HepG2 (cell line): ENCODE results near the gene LGI4. TPM values are rescaled to one million over a fixed set of nuclear protein-coding genes. Genes with fewer than 3 reads are reported as not detected.
A peak's percentile ranks its signal among the peaks of the same experiment; 100 is the strongest.

Experiments used
- ELK4 ChIP-seq: sonication (generic); formaldehyde crosslinking; IDR thresholded peaks from 2 replicates; pipeline ENCODE4 v1.9.0; 2021; ENCODE audit warnings: missing genetic modification reagents, borderline replicate concordance
- HMG20A ChIP-seq: IDR thresholded peaks from 2 replicates; pipeline ENCODE4 v1.6.1; 2016; ENCODE audit warnings: borderline replicate concordance
- KLF15 ChIP-seq: sonication (generic); formaldehyde crosslinking; IDR thresholded peaks from 2 replicates; pipeline ENCODE4 v1.8.1; 2023; ENCODE audit warnings: borderline replicate concordance, mild to moderate bottlenecking, inconsistent platforms, missing genetic modification reagents, mixed read lengths
- NCOA5 ChIP-seq: sonication (generic); formaldehyde crosslinking; IDR thresholded peaks from 2 replicates; pipeline ENCODE4 v1.4.0; 2020; ENCODE audit warnings: missing genetic modification reagents
- ONECUT2 ChIP-seq: sonication (generic); formaldehyde crosslinking; IDR thresholded peaks from 2 replicates; pipeline ENCODE4 v1.4.0; 2020; ENCODE audit warnings: missing genetic modification reagents
- PHF21A ChIP-seq: sonication (generic); formaldehyde crosslinking; IDR thresholded peaks from 2 replicates; pipeline ENCODE4 v1.5.0; 2020; ENCODE audit warnings: mild to moderate bottlenecking, missing genetic modification reagents
- SP140L ChIP-seq: sonication (generic); formaldehyde crosslinking; IDR thresholded peaks from 2 replicates; pipeline ENCODE4 v1.4.0; 2020; ENCODE audit warnings: missing genetic modification reagents, borderline replicate concordance
- TBX3 ChIP-seq: fragments of 450-650 bp; IDR thresholded peaks from 2 replicates; pipeline ENCODE4 v1.6.1; 2017; ENCODE audit warnings: antibody characterized with exemption, mild to moderate bottlenecking, inconsistent platforms, borderline replicate concordance
- TCF7L2 ChIP-seq: IDR thresholded peaks from 2 replicates; pipeline ENCODE4 v1.6.1; 2011; ENCODE audit warnings: mild to moderate bottlenecking, low read depth, low read length, moderate library complexity
- XRCC5 ChIP-seq: fragments of 200-400 bp; formaldehyde crosslinking; optimal IDR thresholded peaks from 2 replicates; pipeline ENCODE3; 2017; ENCODE audit warnings: mild to moderate bottlenecking, low read length
- YY1 ChIP-seq: IDR thresholded peaks from 2 replicates; pipeline ENCODE4 v1.6.1; 2011; ENCODE audit warnings: low read length, low read depth, moderate library complexity, mild to moderate bottlenecking; ENCODE audit not compliant: insufficient read depth, insufficient replicate concordance
- ZFAT ChIP-seq: sonication (generic); formaldehyde crosslinking; conservative IDR thresholded peaks from 2 replicates; pipeline ENCODE4 v1.8.1; 2023; ENCODE audit warnings: missing genetic modification reagents, inconsistent platforms
- ZMYM2 ChIP-seq: sonication (generic); formaldehyde crosslinking; IDR thresholded peaks from 2 replicates; pipeline ENCODE4 v1.8.0; 2022; ENCODE audit warnings: mild to moderate bottlenecking, missing genetic modification reagents
- ZNF12 ChIP-seq: sonication (generic); formaldehyde crosslinking; IDR thresholded peaks from 2 replicates; pipeline ENCODE4 v1.5.0; 2020; ENCODE audit warnings: missing genetic modification reagents
- ZNF329 ChIP-seq: sonication (generic); formaldehyde crosslinking; IDR thresholded peaks from 2 replicates; pipeline ENCODE4 v1.9.0; 2021; ENCODE audit warnings: low read depth, mild to moderate bottlenecking, missing genetic modification reagents
- ZNF614 ChIP-seq: IDR thresholded peaks from 2 replicates; pipeline ENCODE4 v1.6.1; 2018; ENCODE audit warnings: missing biosample characterization, missing genetic modification reagents, inconsistent platforms, borderline replicate concordance
- ZNF615 ChIP-seq: sonication (generic); formaldehyde crosslinking; IDR thresholded peaks from 2 replicates; pipeline ENCODE4 v1.5.0; 2020; ENCODE audit warnings: mild to moderate bottlenecking, missing genetic modification reagents, borderline replicate concordance
- ZNF761 ChIP-seq: sonication (generic); formaldehyde crosslinking; conservative IDR thresholded peaks from 2 replicates; pipeline ENCODE4 v1.4.0; 2020; ENCODE audit warnings: mild to moderate bottlenecking, missing genetic modification reagents
- ZNF790 ChIP-seq: sonication (generic); formaldehyde crosslinking; IDR thresholded peaks from 2 replicates; pipeline ENCODE4 v1.8.0; 2022; ENCODE audit warnings: missing genetic modification reagents, mild to moderate bottlenecking, borderline replicate concordance
- polyA plus RNA-seq, 8 experiments: library from polyadenylated mRNA; depleted of rRNA in 3 of 8; stranded (reverse) in 7 of 8; unstranded in 1 of 8; fragments of >200 nt; fragmentation: Illumina TruSeq in 4 of 8; extraction: Trizol in 4 of 8; gene quantifications; 2 replicates each; pipeline versions ENCODE4 v1.2.1 to v1.2.3, GENCODE V29; 2011 to 2016; ENCODE audit warnings: low read depth in 4 of 8, missing spikeins in 1 of 8, mixed read lengths in 1 of 8; ENCODE audit not compliant: insufficient read depth in 1 of 8
- total RNA-seq, 5 experiments: library from RNA; depleted of rRNA; stranded (reverse); fragments of >200 nt; fragmentation: Illumina TruSeq; extraction: Trizol; gene quantifications; 2 replicates each; pipeline ENCODE4 v1.2.3, GENCODE V29; 2016; ENCODE audit warnings: low read depth in 1 of 5
- TF ChIP-seq, protein P1 (sequence below): sonication (generic); formaldehyde crosslinking; IDR thresholded peaks from 2 replicates; pipeline ENCODE4 v1.4.0; 2020; ENCODE audit warnings: missing genetic modification reagents
- TF ChIP-seq, protein P2 (sequence below): sonication (generic); formaldehyde crosslinking; IDR thresholded peaks from 2 replicates; pipeline ENCODE4 v1.8.1; 2023; ENCODE audit warnings: mild to moderate bottlenecking, missing genetic modification reagents
- TF ChIP-seq, protein P3 (sequence below): sonication (generic); formaldehyde crosslinking; IDR thresholded peaks from 2 replicates; pipeline ENCODE4 v1.8.0; 2022; ENCODE audit warnings: mild to moderate bottlenecking, missing genetic modification reagents; ENCODE audit not compliant: insufficient replicate concordance
- TF ChIP-seq, protein P4 (sequence below): sonication (generic); formaldehyde crosslinking; IDR thresholded peaks from 2 replicates; pipeline ENCODE4 v1.5.0; 2020; ENCODE audit warnings: missing genetic modification reagents

Gene LGI4
- total and polyA plus RNA-seq, 2 of the 13 experiments (the other 11 are each of a cell fraction or from before 2014, with no cell fraction given), result 2.8 TPM; not detected in 1

- no peak for TF ChIP-seq TBX3
- TF ChIP-seq, protein P1, sequence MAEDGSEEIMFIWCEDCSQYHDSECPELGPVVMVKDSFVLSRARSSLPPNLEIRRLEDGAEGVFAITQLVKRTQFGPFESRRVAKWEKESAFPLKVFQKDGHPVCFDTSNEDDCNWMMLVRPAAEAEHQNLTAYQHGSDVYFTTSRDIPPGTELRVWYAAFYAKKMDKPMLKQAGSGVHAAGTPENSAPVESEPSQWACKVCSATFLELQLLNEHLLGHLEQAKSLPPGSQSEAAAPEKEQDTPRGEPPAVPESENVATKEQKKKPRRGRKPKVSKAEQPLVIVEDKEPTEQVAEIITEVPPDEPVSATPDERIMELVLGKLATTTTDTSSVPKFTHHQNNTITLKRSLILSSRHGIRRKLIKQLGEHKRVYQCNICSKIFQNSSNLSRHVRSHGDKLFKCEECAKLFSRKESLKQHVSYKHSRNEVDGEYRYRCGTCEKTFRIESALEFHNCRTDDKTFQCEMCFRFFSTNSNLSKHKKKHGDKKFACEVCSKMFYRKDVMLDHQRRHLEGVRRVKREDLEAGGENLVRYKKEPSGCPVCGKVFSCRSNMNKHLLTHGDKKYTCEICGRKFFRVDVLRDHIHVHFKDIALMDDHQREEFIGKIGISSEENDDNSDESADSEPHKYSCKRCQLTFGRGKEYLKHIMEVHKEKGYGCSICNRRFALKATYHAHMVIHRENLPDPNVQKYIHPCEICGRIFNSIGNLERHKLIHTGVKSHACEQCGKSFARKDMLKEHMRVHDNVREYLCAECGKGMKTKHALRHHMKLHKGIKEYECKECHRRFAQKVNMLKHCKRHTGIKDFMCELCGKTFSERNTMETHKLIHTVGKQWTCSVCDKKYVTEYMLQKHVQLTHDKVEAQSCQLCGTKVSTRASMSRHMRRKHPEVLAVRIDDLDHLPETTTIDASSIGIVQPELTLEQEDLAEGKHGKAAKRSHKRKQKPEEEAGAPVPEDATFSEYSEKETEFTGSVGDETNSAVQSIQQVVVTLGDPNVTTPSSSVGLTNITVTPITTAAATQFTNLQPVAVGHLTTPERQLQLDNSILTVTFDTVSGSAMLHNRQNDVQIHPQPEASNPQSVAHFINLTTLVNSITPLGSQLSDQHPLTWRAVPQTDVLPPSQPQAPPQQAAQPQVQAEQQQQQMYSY, result no peak
- TF ChIP-seq KLF15, result no peak
- TF ChIP-seq ELK4 (CRISPR knock-in tag), result no peak
- TF ChIP-seq ONECUT2 (CRISPR knock-in tag), result no peak
- 0 out of 2 replicates have a peak, but pooled peaks have one; percentile 43 for TF ChIP-seq ZNF329
- TF ChIP-seq, protein P2, sequence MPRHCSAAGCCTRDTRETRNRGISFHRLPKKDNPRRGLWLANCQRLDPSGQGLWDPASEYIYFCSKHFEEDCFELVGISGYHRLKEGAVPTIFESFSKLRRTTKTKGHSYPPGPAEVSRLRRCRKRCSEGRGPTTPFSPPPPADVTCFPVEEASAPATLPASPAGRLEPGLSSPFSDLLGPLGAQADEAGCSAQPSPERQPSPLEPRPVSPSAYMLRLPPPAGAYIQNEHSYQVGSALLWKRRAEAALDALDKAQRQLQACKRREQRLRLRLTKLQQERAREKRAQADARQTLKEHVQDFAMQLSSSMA, result no peak
- TF ChIP-seq, protein P3, sequence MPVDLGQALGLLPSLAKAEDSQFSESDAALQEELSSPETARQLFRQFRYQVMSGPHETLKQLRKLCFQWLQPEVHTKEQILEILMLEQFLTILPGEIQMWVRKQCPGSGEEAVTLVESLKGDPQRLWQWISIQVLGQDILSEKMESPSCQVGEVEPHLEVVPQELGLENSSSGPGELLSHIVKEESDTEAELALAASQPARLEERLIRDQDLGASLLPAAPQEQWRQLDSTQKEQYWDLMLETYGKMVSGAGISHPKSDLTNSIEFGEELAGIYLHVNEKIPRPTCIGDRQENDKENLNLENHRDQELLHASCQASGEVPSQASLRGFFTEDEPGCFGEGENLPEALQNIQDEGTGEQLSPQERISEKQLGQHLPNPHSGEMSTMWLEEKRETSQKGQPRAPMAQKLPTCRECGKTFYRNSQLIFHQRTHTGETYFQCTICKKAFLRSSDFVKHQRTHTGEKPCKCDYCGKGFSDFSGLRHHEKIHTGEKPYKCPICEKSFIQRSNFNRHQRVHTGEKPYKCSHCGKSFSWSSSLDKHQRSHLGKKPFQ, result no peak
- TF ChIP-seq ZNF615 (CRISPR knock-in tag), result no peak
- peak; percentile 89 for TF ChIP-seq XRCC5
- TF ChIP-seq ZNF12, result no peak
- TF ChIP-seq ZNF790 (CRISPR knock-in tag), result no peak
- TF ChIP-seq ZNF614 (CRISPR knock-in tag), result 0 out of 2 replicates have a peak, but pooled peaks have one; percentile 42
- TF ChIP-seq TCF7L2, result no peak
- TF ChIP-seq ZNF761 (CRISPR knock-in tag), result no peak
- TF ChIP-seq ZMYM2 (CRISPR knock-in tag), result no peak
- no peak for TF ChIP-seq ZFAT (CRISPR knock-in tag)
- peak; percentile 43 for TF ChIP-seq YY1
- no peak; the same call in 1 of the 2 replicates for TF ChIP-seq HMG20A (CRISPR knock-in tag)
- peak; percentile 65 for TF ChIP-seq PHF21A (CRISPR knock-in tag)
- no peak for TF ChIP-seq SP140L
- TF ChIP-seq, protein P4, sequence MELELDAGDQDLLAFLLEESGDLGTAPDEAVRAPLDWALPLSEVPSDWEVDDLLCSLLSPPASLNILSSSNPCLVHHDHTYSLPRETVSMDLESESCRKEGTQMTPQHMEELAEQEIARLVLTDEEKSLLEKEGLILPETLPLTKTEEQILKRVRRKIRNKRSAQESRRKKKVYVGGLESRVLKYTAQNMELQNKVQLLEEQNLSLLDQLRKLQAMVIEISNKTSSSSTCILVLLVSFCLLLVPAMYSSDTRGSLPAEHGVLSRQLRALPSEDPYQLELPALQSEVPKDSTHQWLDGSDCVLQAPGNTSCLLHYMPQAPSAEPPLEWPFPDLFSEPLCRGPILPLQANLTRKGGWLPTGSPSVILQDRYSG (CRISPR knock-in tag), result no peak
- no peak for TF ChIP-seq NCOA5 (CRISPR knock-in tag)
Observed at GRCh38 chr19:35135389-35135909, 590 bp upstream of the LGI4 start (continued).
